K562 (cell line): ENCODE data around the gene GMEB1. TPM values are rescaled to one million over a fixed set of nuclear protein-coding genes. Genes with fewer than 3 reads are reported as not detected.
A peak's percentile ranks its signal among the peaks of the same experiment; 100 is the strongest.

ENCODE experiments used
- ATAC-seq: fragments of 200-7000 bp; cut with Tn5 transposase; 3 replicates; pipeline ENCODE4 v1.9.1; 2020; ENCODE audit warnings: moderate library complexity
- BruUV-seq: library from RNA; stranded (reverse); fragments of 400-500 nt; replicated peaks from 2 replicates; lab custom pipeline; 2021; lab: Mats Ljungman, UMichigan
- CTCF ChIA-PET: fragments of 300-600 bp; formaldehyde crosslinking; extraction: SDS; loops from one replicate; lab custom pipeline; 2021; ENCODE audit warnings: low intra/inter-chr PET ratio; lab: Yijun Ruan, JAX
- POLR2A ChIA-PET: fragments of 300-600, 350-650 bp; sonication (Branson Sonifier 250); formaldehyde crosslinking; extraction: SDS; loops from one replicate; lab custom pipeline; 2021; ENCODE audit warnings: antibody characterized with exemption, inconsistent platforms; lab: Yijun Ruan, JAX
- DNase-seq, 4 experiments: peaks; one replicate each; pipeline versions ENCODE4 v3.0.0 to v3.0.0-alpha.2; 2011 to 2018; ENCODE audit warnings: low spot score in 3 of 4, mixed read lengths in 3 of 4; ENCODE audit errors: extremely low read depth in 1 of 4
- FAIRE-seq: peaks from 2 replicates; lab custom pipeline; 2011; peaks lifted over from hg19 to GRCh38; lab: Jason Lieb, UNC
- H2AFZ ChIP-seq: 2 replicates; pipeline ENCODE4 v1.6.0; 2011; ENCODE audit warnings: low read depth, low read length, control low read depth, inconsistent platforms
- H3K27ac ChIP-seq: fragments of 200-600 bp; 3 replicates; pipeline ENCODE4 v1.8.0; 2011; ENCODE audit warnings: low read depth, mild to moderate bottlenecking, control low read depth, inconsistent platforms, low read length, moderate library complexity, mixed read lengths; ENCODE audit errors: extremely low read depth
- H3K27me3 ChIP-seq, 2 experiments: fragments of 300-600 bp in 1 of 2; 2 replicates in 1 of 2; 3 replicates in 1 of 2; pipeline versions ENCODE4 v1.6.0 to v1.8.0; 2011; ENCODE audit warnings: inconsistent platforms in 2 of 2, low read length in 2 of 2, mild to moderate bottlenecking in 1 of 2, mixed read lengths in 1 of 2, moderate library complexity in 1 of 2; ENCODE audit not compliant: control insufficient read depth in 2 of 2, insufficient read depth in 2 of 2
- H3K36me3 ChIP-seq: fragments of 300-600 bp; 3 replicates; pipeline ENCODE4 v1.8.0; 2011; ENCODE audit warnings: mild to moderate bottlenecking, low read length, inconsistent platforms; ENCODE audit not compliant: control insufficient read depth, insufficient read depth
- H3K4me1 ChIP-seq, 2 experiments: fragments of 200-600 bp in 1 of 2; replicated peaks in 1 of 2; 2 replicates in 1 of 2; 3 replicates in 1 of 2; pipeline versions ENCODE4 v1.5.1 to v1.8.0; 2011; ENCODE audit warnings: inconsistent platforms in 2 of 2, low read length in 2 of 2, mild to moderate bottlenecking in 1 of 2, mixed read lengths in 1 of 2, moderate library complexity in 1 of 2; ENCODE audit not compliant: control insufficient read depth in 2 of 2, insufficient read depth in 2 of 2
- H3K4me2 ChIP-seq: 2 replicates; pipeline ENCODE4 v1.6.1; 2011; ENCODE audit warnings: low read length, control low read depth, inconsistent platforms, mixed read lengths; ENCODE audit not compliant: insufficient read depth
- H3K4me3 ChIP-seq: fragments of 200-600 bp; sonication (generic), shearing (Covaris generic); 2 replicates; pipeline ENCODE4 v1.5.1; 2016; ENCODE audit warnings: control low read depth, inconsistent platforms
- H3K79me2 ChIP-seq: fragments of 200-600 bp; 3 replicates; pipeline ENCODE4 v1.8.0; 2011; ENCODE audit warnings: low read length, inconsistent platforms; ENCODE audit not compliant: control insufficient read depth, insufficient read depth
- H3K9ac ChIP-seq, 2 experiments: 2 replicates each; pipeline versions ENCODE4 v1.6.0 to v1.6.1; 2011; ENCODE audit warnings: low read depth in 2 of 2, low read length in 2 of 2, control low read depth in 1 of 2, inconsistent platforms in 1 of 2, mild to moderate bottlenecking in 1 of 2, mixed read lengths in 1 of 2; ENCODE audit not compliant: insufficient read depth in 1 of 2
- H3K9me1 ChIP-seq: one replicate; pipeline ENCODE4 v1.6.0; 2011; ENCODE audit warnings: inconsistent platforms, mild to moderate bottlenecking, low read length, moderate library complexity; ENCODE audit not compliant: control insufficient read depth, insufficient read depth
- H3K9me3 ChIP-seq: replicated peaks from 2 replicates; pipeline ENCODE4 v1.5.1; 2011; ENCODE audit warnings: low read depth, low read length, inconsistent platforms; ENCODE audit not compliant: control insufficient read depth, insufficient read depth
- H4K20me1 ChIP-seq: replicated peaks from 2 replicates; pipeline ENCODE4 v1.6.1; 2011; ENCODE audit warnings: low read length, inconsistent platforms, mixed read lengths; ENCODE audit not compliant: control insufficient read depth, insufficient read depth
- ETV1 ChIP-seq: fragments of 450-650 bp; conservative IDR thresholded peaks from 2 replicates; pipeline ENCODE4 v1.6.1; 2016; ENCODE audit warnings: missing genetic modification characterization, control low read depth, low read depth, missing compliant biosample characterization
- ILF3 ChIP-seq: fragments of 450-650 bp; IDR thresholded peaks from 2 replicates; pipeline ENCODE4 v1.6.1; 2018; ENCODE audit warnings: antibody characterized with exemption, mild to moderate bottlenecking, moderate library complexity, borderline replicate concordance
- KDM1A ChIP-seq, 2 experiments: fragments of 450-650 bp; IDR thresholded peaks; 2 replicates each; pipeline ENCODE4 v1.6.1; 2016; ENCODE audit warnings: mild to moderate bottlenecking in 2 of 2
- MEIS2 ChIP-seq: fragments of 450-650 bp; IDR thresholded peaks from 2 replicates; pipeline ENCODE4 v1.6.1; 2014; ENCODE audit warnings: mild to moderate bottlenecking; ENCODE audit not compliant: partially characterized antibody
- MLLT1 ChIP-seq, 2 experiments: fragments of 450-650 bp; IDR thresholded peaks; 2 replicates each; pipeline ENCODE4 v1.6.1; 2016
- POLR2G ChIP-seq: fragments of 200-400 bp; formaldehyde crosslinking; IDR thresholded peaks from 2 replicates; pipeline ENCODE4 v1.6.1; 2017; ENCODE audit warnings: low read depth, mild to moderate bottlenecking, antibody characterized with exemption, low read length, moderate library complexity
- POLR2H ChIP-seq: IDR thresholded peaks from 2 replicates; pipeline ENCODE4 v1.6.1; 2016; ENCODE audit warnings: missing genetic modification characterization, low read depth, mild to moderate bottlenecking, control low read depth, missing compliant biosample characterization, moderate library complexity
- PREB ChIP-seq: sonication (generic); formaldehyde crosslinking; IDR thresholded peaks from 2 replicates; pipeline ENCODE4 v1.8.1; 2023; ENCODE audit warnings: mild to moderate bottlenecking, missing genetic modification reagents
- RBFOX2 ChIP-seq: fragments of 200-400 bp; formaldehyde crosslinking; IDR thresholded peaks from 2 replicates; pipeline ENCODE4 v1.6.1; 2017; ENCODE audit warnings: low read depth, mild to moderate bottlenecking, low read length, moderate library complexity
- SMARCA5 ChIP-seq: fragments of 450-650 bp; IDR thresholded peaks from 2 replicates; pipeline ENCODE4 v1.6.1; 2016
- TEAD1 ChIP-seq, 2 experiments: fragments of 450-650 bp in 1 of 2; sonication (generic) in 1 of 2; formaldehyde crosslinking; IDR thresholded peaks; 2 replicates each; pipeline versions ENCODE4 v1.4.0 to v1.8.0; 2020 to 2022; ENCODE audit warnings: mild to moderate bottlenecking in 2 of 2, missing genetic modification reagents in 1 of 2
- ZNF431 ChIP-seq: sonication (generic); formaldehyde crosslinking; IDR thresholded peaks from 2 replicates; pipeline ENCODE4 v1.8.0; 2022; ENCODE audit warnings: mild to moderate bottlenecking, missing genetic modification reagents
- WGBS: fragments of 100-300 bp; shearing (Covaris generic); methylation state at CpG from one replicate; pipeline ENCODE4 v1.1.6; 2016; ENCODE audit warnings: low coverage, mixed read lengths; ENCODE audit not compliant: insufficient coverage; ENCODE audit errors: missing lambda C conversion rate; 5-methylcytosine and 5-hydroxymethylcytosine counted together
- in situ Hi-C: fragments of 300-500 bp; cut with MboI; formaldehyde crosslinking; loops from 4 replicates; pipeline ENCODE4 v1.15.0; 2018; ENCODE audit warnings: inconsistent platforms, mixed read lengths
- intact Hi-C: fragments of 100-400 bp; cut with micrococcal nuclease; formaldehyde crosslinking; loops from 2 replicates; pipeline ENCODE4 v1.14.2; 2022
- polyA plus RNA-seq, 8 experiments: library from polyadenylated mRNA; depleted of rRNA in 4 of 8; stranded (reverse) in 5 of 8; unstranded in 3 of 8; fragments of >200 nt; fragmentation: Nextera tagmentation in 2 of 8; fragmentation: Illumina TruSeq in 1 of 8; extraction: Ambion mirVana in 2 of 8; extraction: Trizol in 1 of 8; gene quantifications; 2 replicates each; pipeline versions ENCODE4 v1.2.1 to v1.2.3, GENCODE V29; 2011 to 2014; ENCODE audit warnings: inconsistent platforms in 1 of 8, missing spikeins in 1 of 8
- total RNA-seq, 7 experiments: library from RNA; depleted of rRNA in 6 of 7; stranded (reverse); fragments of >200 nt in 6 of 7; fragmentation: Illumina TruSeq in 2 of 7; extraction: Trizol in 2 of 7; gene quantifications; 2 replicates each; pipeline versions ENCODE4 v1.2.1 to v1.2.3, GENCODE V29; 2011 to 2021; ENCODE audit warnings: low replicate concordance in 1 of 7

GMEB1 gene
- total and polyA plus RNA-seq, 9 of the 15 experiments (the other 6 are each of a cell fraction or from before 2014, with no cell fraction given) = 6.6 to 17.5 (median 8.5) TPM

- Histone ChIP-seq H2AFZ (no peak overlapping the region), H3K9me1 (peaks cover 2% of the 10 kb centered on the region), H3K9me3 (no peaks in the 10 kb centered on the region), H3K36me3 (peaks cover 74% of the 10 kb centered on the region), H3K4me2 (no peak overlapping the region), H3K9ac (no peak overlapping the region; a peak in 1 of 4 replicates), H3K4me1 (peaks cover 25 to 30% of the 10 kb centered on the region in 2 experiments; a peak in 4 of 5 replicates)
- no peak for DNase-seq
- CTCF ChIA-PET = interaction anchor here (0.5 kb wide), 1 partner anchor 168 kb away, joined by 5 read pairs; no protein-coding TSS in a partner anchor
- in situ Hi-C loops = no loop called here
- TF ChIP-seq POLR2H (tag) = 0 out of 2 replicates have a peak, but pooled peaks have one; percentile 47
- TF ChIP-seq ZNF431 (CRISPR knock-in tag) = no peak
- 0 out of 2 replicates have a peak, but pooled peaks have one; percentile 7 for TF ChIP-seq POLR2G
- peak; percentile 52 for TF ChIP-seq RBFOX2
- TF ChIP-seq, all 486 proteins: peak for 3
- BruUV-seq = no TSS peak
- Histone ChIP-seq H3K79me2 (peaks cover 86% of the 10 kb centered on the region), H4K20me1 (peaks cover 32% of the 10 kb centered on the region), H3K27me3 (no peaks in the 10 kb centered on the region), H3K27ac (no peak overlapping the region), H3K4me3 (no peak overlapping the region)
- ATAC-seq (no peak), FAIRE-seq (no peak)
- intact Hi-C loops = no loop called here
- POLR2A ChIA-PET = interaction anchor here (0.6 to 3.1 kb wide), 7 partner anchors 8 to 215 kb away, joined by 3 to 16 read pairs (median 4); partner anchors contain the start of genes RAB42 and RNU11
These were observed 71.5 kb downstream of the GMEB1 start for GRCh38 chr1:28740118-28740517.

GRCh38 chr1:28744184-28744583 is 75.6 kb downstream of the GMEB1 start:
- peaks cover 24 to 29% of the 10 kb centered on the region in 2 experiments for H3K4me1 ChIP-seq
- ChIA-PET CTCF (no interaction called here), POLR2A (interaction anchor here (2.2 to 2.9 kb wide), 2 partner anchors 8 to 96 kb away, joined by 8 to 11 read pairs; partner anchors contain the start of genes RNU11 and YTHDF2)
- 55% methylated on average over 4 of the region's 4 CpGs for WGBS
- in situ Hi-C loops (no loop called here), intact Hi-C loops (no loop called here)
- H3K9ac ChIP-seq = peak overlapping the region in 1 of 2 experiments; percentile 17; a peak in 1 of 4 replicates
- H3K36me3 ChIP-seq = peaks cover 85% of the 10 kb centered on the region
- ATAC-seq (no peak), DNase-seq (no peak), FAIRE-seq (no peak)
- H3K9me3 ChIP-seq = no peaks in the 10 kb centered on the region
- no peak overlapping the region for H2AFZ ChIP-seq
- BruUV-seq = no TSS peak
- H3K9me1 ChIP-seq = peaks cover 3% of the 10 kb centered on the region
- no peak overlapping the region for H3K27ac ChIP-seq
- H4K20me1 ChIP-seq = peaks cover 46% of the 10 kb centered on the region
- no peaks in the 10 kb centered on the region for H3K27me3 ChIP-seq
- H3K4me3 ChIP-seq = peak overlapping the region; percentile 1; the same call in 1 of the 2 replicates
- H3K79me2 ChIP-seq = peaks cover 100% of the 10 kb centered on the region
- H3K4me2 ChIP-seq = peak overlapping the region; percentile 20; the same call in 1 of the 2 replicates
- TF ChIP-seq TEAD1 (CRISPR knock-in tag; IDR thresholded peaks at IDR 0.05) (peak in 1 of 2 experiments; percentile 9; a peak in 1 of 4 replicates), ETV1 (tag) (no peak), KDM1A (IDR thresholded peaks at IDR 0.05) (peak; percentile 47 to 65; a peak in 3 of 4 replicates), MEIS2 (peak; percentile 50), PREB (CRISPR knock-in tag) (no peak), SMARCA5 (no peak), MLLT1 (IDR thresholded peaks at IDR 0.05) (peak in 1 of 2 experiments; percentile 58; a peak in 2 of 4 replicates), ILF3 (peak; percentile 64; the same call in 1 of the 2 replicates)
